ENCODE data around the gene GAREM1. TPM values are rescaled to one million over a fixed set of nuclear protein-coding genes. Genes with fewer than 3 reads are reported as not detected.

The GAREM1 gene
- total and polyA plus RNA-seq, 2 of the 8 experiments (the other 6 are each of a cell fraction or from before 2014, with no cell fraction given) = 3.6 to 9.2 TPM

DNA sequence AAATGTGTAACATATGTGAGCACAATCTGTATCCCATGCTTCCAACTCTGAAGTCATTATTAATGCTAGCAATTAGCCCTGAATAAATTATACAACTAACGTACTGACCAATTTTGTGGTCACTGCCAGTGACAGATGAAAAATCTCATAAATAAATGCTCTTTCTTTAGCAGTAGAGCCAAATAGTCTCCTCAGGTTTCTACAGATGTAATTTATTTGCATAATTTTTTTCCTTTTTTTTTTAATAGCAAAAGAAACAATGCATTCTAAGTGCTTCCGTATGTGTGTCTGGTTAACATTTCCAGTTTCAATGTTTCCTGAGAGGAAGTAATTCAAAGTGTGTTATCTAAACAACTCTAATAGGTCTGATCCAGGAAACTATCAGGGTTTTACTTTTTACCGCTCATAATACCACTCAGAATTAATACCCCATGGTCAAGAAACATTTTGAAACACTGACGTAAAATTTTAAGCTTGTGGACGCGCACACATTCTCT is 172.5 kb downstream of the GAREM1 start (continued):
- TF ChIP-seq, protein P1, sequence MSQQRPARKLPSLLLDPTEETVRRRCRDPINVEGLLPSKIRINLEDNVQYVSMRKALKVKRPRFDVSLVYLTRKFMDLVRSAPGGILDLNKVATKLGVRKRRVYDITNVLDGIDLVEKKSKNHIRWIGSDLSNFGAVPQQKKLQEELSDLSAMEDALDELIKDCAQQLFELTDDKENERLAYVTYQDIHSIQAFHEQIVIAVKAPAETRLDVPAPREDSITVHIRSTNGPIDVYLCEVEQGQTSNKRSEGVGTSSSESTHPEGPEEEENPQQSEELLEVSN (IDR thresholded peaks at IDR 0.05) = no peak
- TF ChIP-seq SIRT6 (IDR thresholded peaks at IDR 0.05; ENCODE audit: low read length) = no peak
- no peak for TF ChIP-seq SUZ12 (IDR thresholded peaks at IDR 0.05; ENCODE audit: low read length)
- TF ChIP-seq POLR2AphosphoS5 (IDR thresholded peaks at IDR 0.05; ENCODE audit: low read depth, low read length) = no peak
- TF ChIP-seq JUN (IDR thresholded peaks at IDR 0.05; ENCODE audit: low read depth, low read length) = no peak
- TF ChIP-seq CEBPB (IDR thresholded peaks at IDR 0.05; ENCODE audit: low read depth, low read length) = no peak
- TF ChIP-seq JUND (IDR thresholded peaks at IDR 0.05; ENCODE audit: low read length) = no peak

Measured in H1 (cell line).